Measurements from ENCODE around the gene REPS2.

The REPS2 gene

GRCh38 chrX:17052210-17052609 lies 105.8 kb downstream of the REPS2 start:
- Histone ChIP-seq H3K27ac (ENCODE audit: low read depth, low read length) (no peak overlapping the region), H4K12ac (ENCODE audit: low read depth, low read length) (no peak overlapping the region), H3K23ac (ENCODE audit: low read length) (no peak overlapping the region), H2BK5ac (ENCODE audit: low read depth, low read length, poor library complexity) (no peak overlapping the region), H3K9me3 (ENCODE audit: insufficient read depth, low read depth, low read length) (no peaks in the 10 kb centered on the region), H3K79me1 (ENCODE audit: low read length) (no peaks in the 10 kb centered on the region), H3K9ac (ENCODE audit: low read length) (no peak overlapping the region), H4K8ac (ENCODE audit: low read depth, low read length) (no peak overlapping the region), H3K27me3 (ENCODE audit: insufficient read depth, low read length) (no peaks in the 10 kb centered on the region), H3K79me2 (ENCODE audit: control insufficient read depth, insufficient read depth, low read length, poor library complexity) (no peaks in the 10 kb centered on the region), H3K14ac (ENCODE audit: low read length) (no peak overlapping the region), H2AFZ (ENCODE audit: insufficient read depth, low read length, poor library complexity) (no peak overlapping the region), H4K91ac (ENCODE audit: low read depth, low read length) (no peak overlapping the region), H3K36me3 (ENCODE audit: control insufficient read depth in 1 of 2, insufficient read depth in 2 of 2, low read length in 2 of 2) (no peaks in the 10 kb centered on the region), H3K18ac (ENCODE audit: low read length) (no peak overlapping the region), H3K4me3 (ENCODE audit: low read depth, low read length) (no peak overlapping the region), H3K4ac (ENCODE audit: low read depth, low read length) (no peak overlapping the region), H2BK12ac (ENCODE audit: low read length) (no peak overlapping the region), H3K4me2 (ENCODE audit: low read length) (no peak overlapping the region), H3K4me1 (ENCODE audit: control insufficient read depth in 1 of 2, insufficient read depth in 2 of 2, low read length in 2 of 2) (no peaks in the 10 kb centered on the region), H2AK5ac (ENCODE audit: low read length) (no peak overlapping the region), H2BK120ac (ENCODE audit: insufficient read depth, low read length, poor library complexity) (no peak overlapping the region)
- no peak for DNase-seq

- H3K27me3 ChIP-seq (ENCODE audit: insufficient read depth, low read length): no peaks in the 10 kb centered on the region
- H4K12ac ChIP-seq (ENCODE audit: low read depth, low read length): no peak overlapping the region
- H3K79me1 ChIP-seq (ENCODE audit: low read length): no peaks in the 10 kb centered on the region
- no peak overlapping the region for H2AK5ac ChIP-seq (ENCODE audit: low read length)
- H3K79me2 ChIP-seq (ENCODE audit: control insufficient read depth, insufficient read depth, low read length, poor library complexity): no peaks in the 10 kb centered on the region
- H3K23ac ChIP-seq (ENCODE audit: low read length): no peak overlapping the region
- no peak overlapping the region for H2BK120ac ChIP-seq (ENCODE audit: insufficient read depth, low read length, poor library complexity)
- DNase-seq: no peak
- no peak overlapping the region for H3K4me3 ChIP-seq (ENCODE audit: low read depth, low read length)
- H2AFZ ChIP-seq (ENCODE audit: insufficient read depth, low read length, poor library complexity): no peak overlapping the region
- no peak overlapping the region for H3K4ac ChIP-seq (ENCODE audit: low read depth, low read length)
- no peak overlapping the region for H3K9ac ChIP-seq (ENCODE audit: low read length)
- H3K36me3 ChIP-seq (ENCODE audit: control insufficient read depth in 1 of 2, insufficient read depth in 2 of 2, low read length in 2 of 2): no peaks in the 10 kb centered on the region
- H3K9me3 ChIP-seq (ENCODE audit: insufficient read depth, low read depth, low read length): no peaks in the 10 kb centered on the region
- no peak overlapping the region for H4K8ac ChIP-seq (ENCODE audit: low read depth, low read length)
- H3K27ac ChIP-seq (ENCODE audit: low read depth, low read length): no peak overlapping the region
- no peak overlapping the region for H3K18ac ChIP-seq (ENCODE audit: low read length)
- no peak overlapping the region for H3K14ac ChIP-seq (ENCODE audit: low read length)
- H2BK5ac ChIP-seq (ENCODE audit: low read depth, low read length, poor library complexity): no peak overlapping the region
- H3K4me1 ChIP-seq (ENCODE audit: control insufficient read depth in 1 of 2, insufficient read depth in 2 of 2, low read length in 2 of 2): no peaks in the 10 kb centered on the region
- no peak overlapping the region for H3K4me2 ChIP-seq (ENCODE audit: low read length)
- no peak overlapping the region for H2BK12ac ChIP-seq (ENCODE audit: low read length)
- no CpG with 5 or more reads among the region's 2 CpGs for WGBS (ENCODE audit: extremely low coverage, insufficient coverage, insufficient read length)
- H4K91ac ChIP-seq (ENCODE audit: low read depth, low read length): no peak overlapping the region
Measured at GRCh38 chrX:17052793-17053192, 106.3 kb downstream of the REPS2 start.

GRCh38 chrX:17053502-17053901 lies 107.0 kb downstream of the REPS2 start:
- Histone ChIP-seq H3K36me3 (ENCODE audit: control insufficient read depth in 1 of 2, insufficient read depth in 2 of 2, low read length in 2 of 2) (no peaks in the 10 kb centered on the region), H3K27me3 (ENCODE audit: insufficient read depth, low read length) (no peaks in the 10 kb centered on the region), H4K8ac (ENCODE audit: low read depth, low read length) (no peak overlapping the region), H3K27ac (ENCODE audit: low read depth, low read length) (no peak overlapping the region), H2BK12ac (ENCODE audit: low read length) (no peak overlapping the region), H3K4ac (ENCODE audit: low read depth, low read length) (no peak overlapping the region), H3K18ac (ENCODE audit: low read length) (no peak overlapping the region), H3K9ac (ENCODE audit: low read length) (no peak overlapping the region), H3K4me3 (ENCODE audit: low read depth, low read length) (no peak overlapping the region), H2AFZ (ENCODE audit: insufficient read depth, low read length, poor library complexity) (no peak overlapping the region), H2AK5ac (ENCODE audit: low read length) (no peak overlapping the region), H3K4me1 (ENCODE audit: control insufficient read depth in 1 of 2, insufficient read depth in 2 of 2, low read length in 2 of 2) (no peaks in the 10 kb centered on the region), H4K91ac (ENCODE audit: low read depth, low read length) (no peak overlapping the region), H3K79me1 (ENCODE audit: low read length) (no peaks in the 10 kb centered on the region), H3K14ac (ENCODE audit: low read length) (no peak overlapping the region), H2BK120ac (ENCODE audit: insufficient read depth, low read length, poor library complexity) (no peak overlapping the region), H3K23ac (ENCODE audit: low read length) (no peak overlapping the region), H3K79me2 (ENCODE audit: control insufficient read depth, insufficient read depth, low read length, poor library complexity) (no peaks in the 10 kb centered on the region), H3K9me3 (ENCODE audit: insufficient read depth, low read depth, low read length) (no peaks in the 10 kb centered on the region), H2BK5ac (ENCODE audit: low read depth, low read length, poor library complexity) (no peak overlapping the region), H3K4me2 (ENCODE audit: low read length) (no peak overlapping the region), H4K12ac (ENCODE audit: low read depth, low read length) (no peak overlapping the region)
- DNase-seq: no peak
- no CpG with 5 or more reads among the region's 5 CpGs for WGBS (ENCODE audit: extremely low coverage, insufficient coverage, insufficient read length)

GRCh38 chrX:17056868-17057608 lies 110.6 kb downstream of the REPS2 start:
- no peak overlapping the region for H3K18ac ChIP-seq (ENCODE audit: low read length)

More at GRCh38 chrX:17056868-17057608, 110.6 kb downstream of the REPS2 start:
- no peak overlapping the region for H2BK12ac ChIP-seq (ENCODE audit: low read length)
- H3K4me3 ChIP-seq (ENCODE audit: low read depth, low read length): no peak overlapping the region
- H3K4ac ChIP-seq (ENCODE audit: low read depth, low read length): no peak overlapping the region
- H3K27me3 ChIP-seq (ENCODE audit: insufficient read depth, low read length): no peaks in the 10 kb centered on the region
- H3K23ac ChIP-seq (ENCODE audit: low read length): no peak overlapping the region
- WGBS (ENCODE audit: extremely low coverage, insufficient coverage, insufficient read length): no CpG with 5 or more reads among the region's 2 CpGs
- H4K12ac ChIP-seq (ENCODE audit: low read depth, low read length): no peak overlapping the region
- H2AK5ac ChIP-seq (ENCODE audit: low read length): no peak overlapping the region
- H4K91ac ChIP-seq (ENCODE audit: low read depth, low read length): no peak overlapping the region
- no peak overlapping the region for H2AFZ ChIP-seq (ENCODE audit: insufficient read depth, low read length, poor library complexity)
- no peaks in the 10 kb centered on the region for H3K9me3 ChIP-seq (ENCODE audit: insufficient read depth, low read depth, low read length)
- H3K36me3 ChIP-seq (ENCODE audit: control insufficient read depth in 1 of 2, insufficient read depth in 2 of 2, low read length in 2 of 2): no peaks in the 10 kb centered on the region
- H4K8ac ChIP-seq (ENCODE audit: low read depth, low read length): no peak overlapping the region
- no peak for DNase-seq
- H3K9ac ChIP-seq (ENCODE audit: low read length): no peak overlapping the region
- no peaks in the 10 kb centered on the region for H3K4me1 ChIP-seq (ENCODE audit: control insufficient read depth in 1 of 2, insufficient read depth in 2 of 2, low read length in 2 of 2)
- no peaks in the 10 kb centered on the region for H3K79me2 ChIP-seq (ENCODE audit: control insufficient read depth, insufficient read depth, low read length, poor library complexity)
- H3K79me1 ChIP-seq (ENCODE audit: low read length): no peaks in the 10 kb centered on the region
- H3K27ac ChIP-seq (ENCODE audit: low read depth, low read length): no peak overlapping the region
- H3K14ac ChIP-seq (ENCODE audit: low read length): no peak overlapping the region
- no peak overlapping the region for H2BK120ac ChIP-seq (ENCODE audit: insufficient read depth, low read length, poor library complexity)
- no peak overlapping the region for H2BK5ac ChIP-seq (ENCODE audit: low read depth, low read length, poor library complexity)
- H3K4me2 ChIP-seq (ENCODE audit: low read length): no peak overlapping the region

Data from trophoblast cell (in vitro differentiated cells and primary cell).